SK-N-SH (cell line): ENCODE measurements around the gene GPR146. TPM values are rescaled to one million over a fixed set of nuclear protein-coding genes. Genes with fewer than 3 reads are reported as not detected.
"Not testable (repeated sequence)": the region's sequence is repeated elsewhere in the genome, so short reads cannot be mapped to it uniquely, and the experiment has no call there.

Source experiments
- CTCF ChIA-PET: fragments of 300-600, 350-600 bp; formaldehyde crosslinking; extraction: SDS; loops from one replicate; lab custom pipeline; 2021; lab: Yijun Ruan, JAX
- POLR2A ChIA-PET: fragments of 350-600 bp; sonication (Branson Sonifier 250); formaldehyde crosslinking; extraction: SDS; loops from one replicate; lab custom pipeline; 2020; ENCODE audit warnings: antibody characterized with exemption, inconsistent platforms; lab: Yijun Ruan, JAX
- DNase-seq: peaks from one replicate; pipeline ENCODE4 v3.0.0; 2012
- H2AFZ ChIP-seq: fragments of 200-600 bp; sonication (generic); 2 replicates; pipeline ENCODE4 v1.8.1; 2016; ENCODE audit warnings: antibody characterized with exemption, mild to moderate bottlenecking, low read depth
- H3F3A ChIP-seq: fragments of 200-600 bp; sonication (generic); replicated peaks from 2 replicates; pipeline ENCODE3; 2016; ENCODE audit warnings: antibody characterized with exemption, mild to moderate bottlenecking; ENCODE audit not compliant: insufficient read depth
- H3K27ac ChIP-seq, 2 experiments: fragments of 200-500 bp in 1 of 2; fragments of 200-600 bp in 1 of 2; sonication (Bioruptor generic) in 1 of 2; sonication (generic), shearing (Covaris generic) in 1 of 2; 2 replicates each; pipeline versions ENCODE4 v1.5.1 to v1.6.1; 2014 to 2016; ENCODE audit warnings: low read depth in 2 of 2, inconsistent platforms in 1 of 2, low read length in 1 of 2, mild to moderate bottlenecking in 1 of 2, mixed read lengths in 1 of 2
- H3K27me3 ChIP-seq: fragments of 200-600 bp; sonication (generic), shearing (Covaris generic); 2 replicates; pipeline ENCODE4 v1.6.1; 2016; ENCODE audit warnings: mixed run types; ENCODE audit not compliant: insufficient read depth
- H3K36me3 ChIP-seq, 2 experiments: fragments of 200-500 bp in 1 of 2; fragments of 200-600 bp in 1 of 2; sonication (Bioruptor generic) in 1 of 2; sonication (generic) in 1 of 2; replicated peaks in 1 of 2; 2 replicates each; pipeline versions ENCODE3 to v1.5.1; 2014 to 2016; ENCODE audit warnings: low read length in 1 of 2, mild to moderate bottlenecking in 1 of 2; ENCODE audit not compliant: insufficient read depth in 2 of 2, control insufficient read depth in 1 of 2
- H3K4me1 ChIP-seq, 2 experiments: fragments of 200-500 bp in 1 of 2; fragments of 200-600 bp in 1 of 2; sonication (Bioruptor generic) in 1 of 2; sonication (generic), shearing (Covaris generic) in 1 of 2; 2 replicates each; pipeline versions ENCODE4 v1.5.1 to v1.6.1; 2014 to 2016; ENCODE audit warnings: low read depth in 1 of 2, low read length in 1 of 2, mixed run types in 1 of 2; ENCODE audit not compliant: insufficient read depth in 2 of 2, control insufficient read depth in 1 of 2
- H3K4me2 ChIP-seq: fragments of 200-600 bp; sonication (generic), shearing (Covaris generic); 2 replicates; pipeline ENCODE4 v1.6.1; 2017; ENCODE audit warnings: mixed run types
- H3K4me3 ChIP-seq, 2 experiments: fragments of 200-500 bp in 1 of 2; fragments of 200-600 bp in 1 of 2; sonication (Bioruptor generic) in 1 of 2; sonication (generic), shearing (Covaris generic) in 1 of 2; 2 replicates each; pipeline versions ENCODE4 v1.5.1 to v1.8.1; 2014 to 2016; ENCODE audit warnings: low read depth in 2 of 2, inconsistent platforms in 1 of 2, low read length in 1 of 2, mild to moderate bottlenecking in 1 of 2, mixed read lengths in 1 of 2, moderate library complexity in 1 of 2
- H3K79me2 ChIP-seq: fragments of 200-600 bp; sonication (generic); 2 replicates; pipeline ENCODE4 v1.8.1; 2017; ENCODE audit warnings: mild to moderate bottlenecking; ENCODE audit not compliant: insufficient read depth
- H3K9ac ChIP-seq: fragments of 200-600 bp; sonication (generic); 2 replicates; pipeline ENCODE4 v1.6.1; 2017; ENCODE audit warnings: mixed run types
- H3K9me2 ChIP-seq: fragments of 200-600 bp; sonication (generic); 2 replicates; pipeline ENCODE4 v1.6.1; 2017; ENCODE audit warnings: mixed run types
- H3K9me3 ChIP-seq: fragments of 200-600 bp; sonication (generic); 2 replicates; pipeline ENCODE4 v1.6.1; 2017; ENCODE audit warnings: mixed run types, mild to moderate bottlenecking, moderate library complexity
- H4K20me1 ChIP-seq: fragments of 200-600 bp; sonication (generic); 2 replicates; pipeline ENCODE4 v1.6.1; 2017; ENCODE audit warnings: mild to moderate bottlenecking, mixed run types; ENCODE audit not compliant: insufficient read depth
- CHD2 ChIP-seq: fragments of 150-350 bp; IDR thresholded peaks from 2 replicates; pipeline ENCODE4 v1.6.1; 2018; ENCODE audit warnings: low read length; ENCODE audit not compliant: partially characterized antibody
- CTCF ChIP-seq: fragments of 200-600 bp; sonication (generic); IDR thresholded peaks from 2 replicates; pipeline ENCODE4 v1.6.1; 2017; ENCODE audit warnings: antibody characterized with exemption, mild to moderate bottlenecking, moderate library complexity
- ELF1 ChIP-seq: IDR thresholded peaks from 2 replicates; pipeline ENCODE4 v1.4.0; 2012
- FOSL2 ChIP-seq: IDR thresholded peaks from 2 replicates; pipeline ENCODE4 v1.4.0; 2012; ENCODE audit warnings: low read depth, mild to moderate bottlenecking, moderate library complexity, borderline replicate concordance
- FOXM1 ChIP-seq: IDR thresholded peaks from 2 replicates; pipeline ENCODE4 v1.4.0; 2012; ENCODE audit warnings: low read depth, mild to moderate bottlenecking
- IRF3 ChIP-seq: fragments of 150-350 bp; IDR thresholded peaks from 2 replicates; pipeline ENCODE4 v1.6.1; 2016; ENCODE audit warnings: mild to moderate bottlenecking, low read depth, low read length
- JUND ChIP-seq: IDR thresholded peaks from 2 replicates; pipeline ENCODE4 v1.4.0; 2012
- MXI1 ChIP-seq: IDR thresholded peaks from 2 replicates; pipeline ENCODE4 v1.6.1; 2012; ENCODE audit warnings: mild to moderate bottlenecking, low read depth, low read length, improper control_type of control experiment
- NFIC ChIP-seq: IDR thresholded peaks from 2 replicates; pipeline ENCODE4 v1.4.0; 2012; ENCODE audit warnings: borderline replicate concordance
- NRF1 ChIP-seq: IDR thresholded peaks from 2 replicates; pipeline ENCODE4 v1.6.1; 2012; ENCODE audit warnings: low read depth, mild to moderate bottlenecking, low read length
- RAD21 ChIP-seq: IDR thresholded peaks from 2 replicates; pipeline ENCODE4 v1.6.1; 2012; ENCODE audit warnings: mild to moderate bottlenecking, low read length
- TCF12 ChIP-seq: IDR thresholded peaks from 2 replicates; pipeline ENCODE4 v1.4.0; 2012
- ZBTB33 ChIP-seq: IDR thresholded peaks from 2 replicates; pipeline ENCODE4 v1.4.0; 2012; ENCODE audit warnings: low read depth, borderline replicate concordance
- WGBS: methylation state at CpG from one replicate; pipeline ENCODE4 v1.1.6; 2017; ENCODE audit warnings: low lambda C conversion rate; 5-methylcytosine and 5-hydroxymethylcytosine counted together
- polyA plus RNA-seq, 3 experiments: library from polyadenylated mRNA; depleted of rRNA; stranded (reverse); fragments of >200 nt; gene quantifications; 2 replicates each; pipeline ENCODE4 v1.2.3, GENCODE V29; 2012

GPR146 gene
- polyA plus RNA-seq, 1 of the 3 experiments (the other 2 are of a cell fraction): 1.4 TPM

GRCh38 chr7:1002026-1002425 is 42.3 kb upstream of the GPR146 start:
- H4K20me1 ChIP-seq, H3K9ac ChIP-seq, H3K27me3 ChIP-seq, H2AFZ ChIP-seq, H3K79me2 ChIP-seq, H3K4me3 ChIP-seq, H3K9me3 ChIP-seq, H3K4me2 ChIP-seq, DNase-seq, CTCF ChIA-PET, H3F3A ChIP-seq, POLR2A ChIA-PET, H3K4me1 ChIP-seq, H3K27ac ChIP-seq, H3K9me2 ChIP-seq: not testable (repeated sequence)
- H3K36me3 ChIP-seq: peaks cover 4 to 37% of the 10 kb centered on the region in 2 experiments
- 97% methylated on average over 4 of the region's 4 CpGs for WGBS

- H3K36me3 ChIP-seq: peaks cover 4 to 37% of the 10 kb centered on the region in 2 experiments
- H3K9ac ChIP-seq, H2AFZ ChIP-seq, POLR2A ChIA-PET, H3K9me3 ChIP-seq, H3K4me2 ChIP-seq, H3F3A ChIP-seq, H3K4me1 ChIP-seq, H3K27me3 ChIP-seq, H3K9me2 ChIP-seq, H4K20me1 ChIP-seq, H3K79me2 ChIP-seq, CTCF ChIA-PET, H3K4me3 ChIP-seq, H3K27ac ChIP-seq, DNase-seq: not testable (repeated sequence)
- 100% methylated on average over 7 of the region's 7 CpGs for WGBS
Observed at GRCh38 chr7:1002445-1002844, 41.9 kb upstream of the GPR146 start.

GRCh38 chr7:1004018-1004852 is 40.1 kb upstream of the GPR146 start:
- no peak for TF ChIP-seq TCF12
- no peak for TF ChIP-seq NRF1
- no peak for TF ChIP-seq IRF3
- no peak for TF ChIP-seq FOXM1
- no peak for TF ChIP-seq JUND
- no peak for TF ChIP-seq ZBTB33
- no peak for TF ChIP-seq CTCF
- no peak for TF ChIP-seq NFIC
- TF ChIP-seq FOSL2: no peak
- no peak for TF ChIP-seq RAD21
- no peak for TF ChIP-seq MXI1
- no peak for TF ChIP-seq CHD2
- TF ChIP-seq ELF1: no peak
- no peak for DNase-seq
- WGBS: 92% methylated on average over 32 of the region's 32 CpGs
- ChIA-PET POLR2A (no interaction called here), CTCF (interaction anchor here (0.6 to 3.4 kb wide), 4 partner anchors 11 to 171 kb away, joined by 3 to 42 read pairs (median 3); partner anchors contain the start of gene GPR146)
- peaks cover 20% of the 10 kb centered on the region for H4K20me1 ChIP-seq
- H3K9me3 ChIP-seq: no peaks in the 10 kb centered on the region
- no peak overlapping the region for H2AFZ ChIP-seq
- H3K4me1 ChIP-seq: no peaks in the 10 kb centered on the region; a peak in 1 of 4 replicates
- H3K4me3 ChIP-seq: no peak overlapping the region
- no peak overlapping the region for H3K27ac ChIP-seq
- H3K79me2 ChIP-seq: no peaks in the 10 kb centered on the region
- peaks cover 2% of the 10 kb centered on the region for H3F3A ChIP-seq
- H3K4me2 ChIP-seq: no peak overlapping the region
- no peaks in the 10 kb centered on the region for H3K27me3 ChIP-seq
- H3K9ac ChIP-seq: no peak overlapping the region
- no peaks in the 10 kb centered on the region for H3K9me2 ChIP-seq
- H3K36me3 ChIP-seq: peaks cover under 1 to 34% of the 10 kb centered on the region in 2 experiments
